Thymus (tissue), 11 donors: Measurements from ENCODE around the gene WIPF1. TPM values are rescaled to one million over a fixed set of nuclear protein-coding genes. Genes with fewer than 3 reads are reported as not detected.

Experiments used
- DNase-seq, 9 donors: peaks; one replicate each; pipeline ENCODE4 v3.0.0-alpha.2; 2013; ENCODE audit warnings: low spot score in 9 of 9, low read depth in 6 of 9, missing footprints in 1 of 9
- H3K27ac ChIP-seq, 2 donors: one replicate each; pipeline ENCODE4 v1.5.1; 2013; ENCODE audit warnings: control low read depth in 1 of 2, low read depth in 1 of 2, low read length in 1 of 2, mild to moderate bottlenecking in 1 of 2, moderate library complexity in 1 of 2
- H3K27me3 ChIP-seq, 2 donors: one replicate each; pipeline ENCODE4 v1.5.1; 2013; ENCODE audit warnings: low read length in 1 of 2; ENCODE audit not compliant: control insufficient read depth in 2 of 2, insufficient read depth in 1 of 2
- H3K36me3 ChIP-seq, 2 donors: one replicate each; pipeline ENCODE4 v1.5.1; 2013; ENCODE audit warnings: low read length in 1 of 2, mild to moderate bottlenecking in 1 of 2, moderate library complexity in 1 of 2; ENCODE audit not compliant: control insufficient read depth in 2 of 2, insufficient read depth in 2 of 2
- H3K4me1 ChIP-seq, 2 donors: one replicate each; pipeline ENCODE4 v1.5.1; 2013; ENCODE audit warnings: low read length in 2 of 2; ENCODE audit not compliant: control insufficient read depth in 2 of 2, insufficient read depth in 2 of 2
- H3K4me3 ChIP-seq, 2 donors: one replicate each; pipeline ENCODE4 v1.5.1; 2013; ENCODE audit warnings: low read length in 2 of 2, control low read depth in 1 of 2, mild to moderate bottlenecking in 1 of 2
- H3K9me3 ChIP-seq, 2 donors: one replicate each; pipeline ENCODE4 v1.5.1; 2013; ENCODE audit warnings: low read length in 1 of 2, mild to moderate bottlenecking in 1 of 2; ENCODE audit not compliant: control insufficient read depth in 2 of 2, insufficient read depth in 1 of 2
- WGBS: extraction: QIAGEN DNeasy Blood & Tissue Kit; methylation state at CpG from one replicate; pipeline ENCODE4 v1.1.7; 2013; 5-methylcytosine and 5-hydroxymethylcytosine counted together
- polyA plus RNA-seq: library from polyadenylated mRNA; stranded (reverse); fragments of 200-250 nt; gene quantifications from one replicate; pipeline ENCODE4 v1.2.3, GENCODE V29; 2013
- total RNA-seq: library from RNA; stranded (reverse); fragments of 120-200 nt; gene quantifications from one replicate; pipeline ENCODE4 v1.2.4, GENCODE V29; 2013
- donor health status: healthy.

Gene WIPF1
- total and polyA plus RNA-seq, 2 donors = 21.9 to 65.0 TPM

DNA sequence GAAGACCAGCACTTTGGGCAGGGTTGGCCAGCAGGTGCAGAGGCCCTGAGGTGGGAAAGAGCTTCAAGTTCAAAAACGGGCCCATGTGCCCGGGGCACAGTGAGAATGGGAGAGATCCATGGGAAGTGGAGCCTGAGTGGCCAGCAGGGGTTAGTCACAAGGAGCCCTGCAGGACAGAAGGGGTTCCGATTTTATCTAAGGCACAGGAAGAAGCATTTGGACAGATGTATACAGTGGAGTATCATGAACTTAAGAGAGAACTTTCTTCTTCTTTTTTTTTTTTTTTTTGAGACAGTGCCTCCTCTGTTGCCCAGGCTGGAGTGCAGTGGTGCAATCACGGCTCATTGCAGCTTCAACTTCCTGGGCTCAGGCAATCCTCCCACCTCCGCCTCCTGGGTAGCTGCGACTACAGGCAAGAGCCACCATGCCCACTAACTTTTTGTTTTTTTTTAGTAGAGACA is 24.0 kb downstream of the WIPF1 start:
- no peak for DNase-seq
- WGBS = 95% methylated on average over 6 of the region's 6 CpGs
- H3K9me3 ChIP-seq = no peaks in the 10 kb centered on the region
- peak overlapping the region in 1 of 2 donors; percentile 31 for H3K27ac ChIP-seq
- H3K36me3 ChIP-seq = peaks cover 52 to 84% of the 10 kb centered on the region in 2 donors
- H3K4me3 ChIP-seq = no peak overlapping the region
- no peaks in the 10 kb centered on the region for H3K4me1 ChIP-seq
- no peaks in the 10 kb centered on the region for H3K27me3 ChIP-seq

GRCh38 chr2:174572556-174572955 is 25.0 kb downstream of the WIPF1 start:
- Histone ChIP-seq H3K27ac (no peak overlapping the region), H3K9me3 (no peaks in the 10 kb centered on the region), H3K27me3 (no peaks in the 10 kb centered on the region), H3K4me3 (no peak overlapping the region), H3K4me1 (no peaks in the 10 kb centered on the region), H3K36me3 (peaks cover 55 to 88% of the 10 kb centered on the region in 2 donors)
- 97% methylated on average over 3 of the region's 3 CpGs for WGBS
- no peak for DNase-seq

GRCh38 chr2:174571669-174572323 is 25.8 kb downstream of the WIPF1 start:
- Histone ChIP-seq H3K36me3 (peaks cover 61 to 90% of the 10 kb centered on the region in 2 donors), H3K4me1 (no peaks in the 10 kb centered on the region), H3K9me3 (no peaks in the 10 kb centered on the region), H3K27me3 (no peaks in the 10 kb centered on the region), H3K27ac (no peak overlapping the region), H3K4me3 (no peak overlapping the region)
- 95% methylated on average over 33 of the region's 33 CpGs for WGBS
- DNase-seq = no peak

- Histone ChIP-seq H3K4me1 (no peaks in the 10 kb centered on the region), H3K4me3 (no peak overlapping the region), H3K27me3 (no peaks in the 10 kb centered on the region), H3K36me3 (peaks cover 59 to 93% of the 10 kb centered on the region in 2 donors), H3K27ac (no peak overlapping the region), H3K9me3 (no peaks in the 10 kb centered on the region)
- whole genome bisulfite sequencing = 97% methylated on average over 8 of the region's 8 CpGs
- DNase-seq = no peak
Measured at GRCh38 chr2:174570318-174570958, 27.2 kb downstream of the WIPF1 start.

GRCh38 chr2:174569678-174570077 is 27.9 kb downstream of the WIPF1 start:
- Histone ChIP-seq H3K9me3 (no peaks in the 10 kb centered on the region), H3K36me3 (peaks cover 54 to 90% of the 10 kb centered on the region in 2 donors), H3K4me3 (no peak overlapping the region), H3K4me1 (no peaks in the 10 kb centered on the region), H3K27me3 (no peaks in the 10 kb centered on the region), H3K27ac (no peak overlapping the region)
- no peak for DNase-seq
- 97% methylated on average over 1 of the region's 1 CpG for WGBS

DNA sequence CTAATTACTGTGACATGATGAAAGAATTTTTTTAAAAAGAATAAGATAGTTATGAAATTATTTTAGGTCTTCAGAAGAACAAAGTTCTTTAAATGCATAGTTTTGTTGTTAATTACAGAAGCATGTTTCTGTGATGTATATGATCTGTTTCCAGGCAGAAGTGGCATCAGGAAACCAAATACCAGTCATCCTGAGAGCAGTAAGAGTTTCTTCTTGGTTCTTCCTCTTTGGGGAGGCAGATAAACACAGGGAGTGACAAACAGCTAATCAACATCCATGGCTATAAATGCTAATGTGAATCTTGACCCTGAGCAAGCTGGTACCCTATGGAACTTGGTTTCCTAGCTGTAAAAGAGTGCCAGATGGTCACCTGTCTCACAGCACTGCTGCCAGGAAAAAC is 29.2 kb downstream of the WIPF1 start:
- Histone ChIP-seq H3K9me3 (no peaks in the 10 kb centered on the region), H3K27ac (no peak overlapping the region), H3K4me3 (no peak overlapping the region), H3K4me1 (no peaks in the 10 kb centered on the region), H3K36me3 (peaks cover 51 to 91% of the 10 kb centered on the region in 2 donors), H3K27me3 (no peaks in the 10 kb centered on the region)
- no peak for DNase-seq

- WGBS = 96% methylated on average over 9 of the region's 9 CpGs
- DNase-seq = no peak
- Histone ChIP-seq H3K9me3 (no peaks in the 10 kb centered on the region), H3K4me1 (no peaks in the 10 kb centered on the region), H3K4me3 (no peak overlapping the region), H3K36me3 (peaks cover 57 to 90% of the 10 kb centered on the region in 2 donors), H3K27me3 (no peaks in the 10 kb centered on the region), H3K27ac (no peak overlapping the region)
Measured at GRCh38 chr2:174566871-174567270, 30.7 kb downstream of the WIPF1 start.

DNA sequence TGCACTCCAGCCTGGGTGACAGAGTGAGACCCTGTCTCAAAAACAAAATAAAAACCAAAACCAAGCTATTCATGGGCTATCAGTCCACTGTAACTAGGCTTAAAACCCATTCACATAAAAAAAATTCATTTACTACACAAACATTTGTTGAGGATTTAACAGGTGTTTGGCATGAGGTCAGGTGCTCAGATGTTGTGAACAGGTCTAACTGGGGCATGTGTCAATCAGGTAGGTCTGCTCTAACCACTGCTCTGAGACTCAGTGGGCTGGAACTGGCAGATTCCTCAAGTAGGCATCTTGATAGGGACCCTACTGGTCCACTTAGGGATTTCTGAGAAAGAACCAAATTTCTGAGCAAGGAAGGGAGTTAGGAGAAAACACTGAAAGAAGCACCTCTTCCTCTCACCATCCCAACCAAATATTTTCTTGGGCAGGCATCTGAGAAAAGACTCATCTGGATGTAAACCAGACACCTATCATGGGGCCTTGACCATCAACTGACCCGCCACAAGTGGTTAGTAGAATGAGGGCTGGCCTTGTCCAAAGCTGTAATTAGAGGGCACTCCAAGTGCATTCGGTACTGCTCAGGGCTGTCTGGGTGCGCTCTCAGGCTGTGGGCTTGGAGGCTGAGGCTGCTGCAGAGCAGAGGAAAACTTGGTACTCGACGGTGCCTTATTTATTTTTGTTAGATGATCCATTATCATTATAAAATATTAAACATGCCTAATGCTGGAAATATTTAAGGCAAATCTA is 33.9 kb downstream of the WIPF1 start:
- Histone ChIP-seq H3K4me3 (no peak overlapping the region), H3K27me3 (no peaks in the 10 kb centered on the region), H3K36me3 (peaks cover 46 to 79% of the 10 kb centered on the region in 2 donors), H3K27ac (peak overlapping the region in 1 of 2 donors; percentile 25), H3K4me1 (no peaks in the 10 kb centered on the region), H3K9me3 (no peaks in the 10 kb centered on the region)
- 99% methylated on average over 5 of the region's 5 CpGs for WGBS
- no peak for DNase-seq

DNA sequence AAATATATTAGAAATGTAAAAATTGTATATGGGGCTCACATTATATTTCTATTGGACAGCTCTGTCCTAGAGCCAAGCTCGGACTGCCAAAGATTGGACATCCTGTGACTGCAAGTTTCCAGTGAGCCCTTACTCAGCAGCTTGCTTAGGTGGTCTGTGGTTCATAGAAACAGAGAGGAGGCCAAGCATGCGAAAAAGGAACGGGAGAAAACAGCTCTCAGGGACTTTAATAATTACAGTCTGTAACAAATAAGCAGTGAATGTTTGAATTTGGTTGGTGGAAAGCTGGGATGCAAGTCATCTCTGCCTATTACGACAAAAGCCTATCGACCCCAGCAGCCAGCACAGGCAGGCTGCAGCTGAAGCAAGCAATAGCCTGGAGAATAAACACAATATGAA is 35.6 kb downstream of the WIPF1 start:
- H3K9me3 ChIP-seq = no peaks in the 10 kb centered on the region
- H3K27ac ChIP-seq = no peak overlapping the region
- peaks cover 35 to 71% of the 10 kb centered on the region in 2 donors for H3K36me3 ChIP-seq
- no peak overlapping the region for H3K4me3 ChIP-seq
- DNase-seq = no peak
- 97% methylated on average over 5 of the region's 5 CpGs for WGBS
- H3K4me1 ChIP-seq = no peaks in the 10 kb centered on the region
- no peaks in the 10 kb centered on the region for H3K27me3 ChIP-seq
